ENCODE data around the gene NECTIN1.

Gene NECTIN1

DNA sequence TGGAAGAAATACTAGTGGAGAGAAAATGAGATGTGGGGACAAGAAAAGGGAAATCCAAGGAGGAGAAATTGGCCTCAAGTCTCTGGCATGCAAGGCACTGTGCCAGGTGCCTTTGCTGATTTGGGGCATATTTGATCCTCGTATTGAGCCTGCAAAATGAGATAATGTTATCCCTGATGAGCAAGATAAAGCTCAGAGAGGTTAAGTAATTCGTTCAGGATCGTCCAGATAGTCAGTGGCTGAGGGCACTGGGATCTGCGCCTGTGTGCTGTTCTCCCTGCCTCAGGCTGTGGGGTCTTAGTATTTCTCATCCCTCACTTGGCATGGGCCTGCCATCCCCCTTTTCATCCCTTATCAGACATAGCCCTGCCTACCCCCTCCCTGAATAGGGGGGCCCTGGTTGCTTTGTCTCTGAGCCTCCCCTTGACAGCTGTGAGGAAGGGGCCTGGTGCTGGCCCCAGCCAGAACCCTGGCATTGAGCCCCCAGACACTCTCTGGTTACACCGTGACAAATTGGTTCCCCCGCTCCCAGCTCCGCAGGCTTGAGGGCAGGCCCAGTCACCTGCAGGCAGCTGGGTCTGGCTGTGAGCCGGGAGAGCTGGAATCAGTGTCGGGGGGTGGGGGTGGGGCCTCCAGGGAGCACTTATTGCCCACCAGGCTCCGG, 85.7 kb downstream of the NECTIN1 start:
- no peak for DNase-seq (ENCODE audit: low read depth in 1 of 2, low spot score in 1 of 2)

DNA sequence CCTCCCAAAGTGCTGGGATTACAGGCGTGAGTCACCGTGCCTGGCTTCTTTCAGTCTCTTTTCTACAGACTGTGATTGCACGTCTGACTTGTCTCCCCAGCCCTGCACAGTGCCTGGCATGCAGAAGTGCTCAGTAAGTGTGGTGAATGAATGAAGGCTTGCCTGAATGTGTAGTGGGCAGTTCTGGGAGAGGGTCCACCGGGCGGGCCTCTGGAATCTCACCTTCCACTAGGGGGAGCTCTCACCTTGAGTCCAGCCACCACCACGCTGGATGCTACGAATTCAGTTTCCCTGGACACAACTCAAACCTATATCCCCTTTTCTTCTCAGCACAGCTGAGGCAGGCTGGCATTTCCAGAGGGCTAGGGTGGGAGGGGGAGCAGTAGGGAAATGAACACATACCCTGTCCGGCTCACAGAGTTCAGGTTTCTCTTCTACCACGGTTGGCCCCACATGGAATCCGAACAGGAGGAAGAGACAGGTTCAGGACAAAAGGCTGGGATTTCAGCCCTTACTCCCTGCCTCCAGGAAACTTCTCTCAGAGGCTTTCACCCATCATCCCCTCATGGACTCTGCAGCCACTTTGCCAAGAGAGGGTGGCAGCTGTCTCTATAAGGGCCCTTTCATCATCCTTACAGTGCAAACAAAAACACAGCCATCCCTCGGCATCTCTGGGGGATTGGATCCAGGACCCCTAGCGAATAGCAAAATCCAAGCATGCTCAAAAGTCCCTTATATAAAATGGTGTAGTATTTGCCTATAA, 86.8 kb downstream of the NECTIN1 start:
- DNase-seq (ENCODE audit: low read depth in 1 of 2, low spot score in 1 of 2) = no peak

DNA sequence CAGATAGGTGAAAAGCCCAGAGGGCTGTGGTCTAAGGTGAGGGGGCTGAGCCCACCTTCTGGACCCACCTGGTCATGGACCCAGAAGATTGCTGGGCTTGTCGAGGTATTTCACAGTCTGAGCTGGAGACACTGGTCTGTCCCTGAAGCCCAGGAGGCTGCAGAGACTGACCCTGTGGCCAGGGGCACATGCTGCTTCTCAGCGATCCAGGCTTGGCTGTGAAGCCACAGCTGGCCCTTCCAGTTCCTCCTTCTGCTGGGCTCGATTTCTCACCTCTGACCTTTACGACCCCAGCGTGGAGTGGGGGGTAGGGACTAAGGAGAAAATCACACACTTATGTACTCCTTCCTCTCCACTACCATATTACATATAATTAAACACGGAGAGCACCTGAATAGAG, 88.5 kb downstream of the NECTIN1 start:
- DNase-seq (ENCODE audit: low read depth in 1 of 2, low spot score in 1 of 2) = no peak

DNA sequence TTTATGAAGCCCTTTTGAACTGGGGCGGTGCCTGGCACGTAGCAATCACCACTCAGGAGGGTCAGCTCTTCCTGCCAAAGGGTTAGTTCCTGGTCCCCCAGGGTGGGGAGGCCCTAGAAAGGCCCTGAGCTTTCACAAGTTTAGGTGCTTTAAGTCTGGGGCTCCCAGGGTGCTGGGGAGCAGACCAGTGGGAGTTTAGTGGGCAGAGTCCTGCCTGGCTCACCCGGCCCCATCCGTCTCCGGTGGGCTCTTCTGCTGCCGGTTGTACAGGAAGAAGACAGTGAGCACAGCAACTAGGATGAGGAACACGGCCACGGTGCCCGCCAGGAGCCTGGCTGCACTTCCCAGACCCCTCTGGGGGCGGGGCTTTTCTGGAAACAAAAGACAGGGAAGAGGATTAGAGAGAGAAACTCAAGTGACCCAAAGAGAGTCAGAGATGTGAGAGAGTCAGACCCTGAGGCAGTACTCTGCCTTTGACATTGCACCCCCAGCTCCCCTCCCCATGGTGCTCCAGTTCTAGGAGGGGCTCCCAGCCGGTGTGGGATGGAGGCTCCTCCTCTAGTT, 89.3 kb downstream of the NECTIN1 start:
- DNase-seq (ENCODE audit: low read depth in 1 of 2, low spot score in 1 of 2) = no peak

DNA sequence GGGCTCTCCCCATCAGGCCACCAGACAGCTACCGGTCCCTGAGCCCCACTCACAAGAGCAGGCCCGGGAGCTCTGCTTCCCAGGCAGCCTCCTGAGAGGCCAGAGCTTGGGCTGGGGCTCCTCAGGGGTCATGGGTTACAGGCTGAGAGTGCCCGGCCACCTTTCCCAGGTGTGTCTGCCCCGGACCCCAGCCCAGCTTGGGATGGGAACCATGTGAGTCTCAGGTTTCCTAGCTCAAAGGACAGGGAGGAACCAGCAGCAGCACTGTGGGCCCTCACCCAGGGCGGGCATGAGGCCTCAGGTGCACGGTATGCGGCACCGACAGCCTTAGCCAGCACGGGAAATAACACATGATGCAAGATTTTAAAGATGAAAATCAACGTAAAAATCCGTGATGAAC, 90.1 kb downstream of the NECTIN1 start:
- no peak for DNase-seq (ENCODE audit: low read depth in 1 of 2, low spot score in 1 of 2)

DNA sequence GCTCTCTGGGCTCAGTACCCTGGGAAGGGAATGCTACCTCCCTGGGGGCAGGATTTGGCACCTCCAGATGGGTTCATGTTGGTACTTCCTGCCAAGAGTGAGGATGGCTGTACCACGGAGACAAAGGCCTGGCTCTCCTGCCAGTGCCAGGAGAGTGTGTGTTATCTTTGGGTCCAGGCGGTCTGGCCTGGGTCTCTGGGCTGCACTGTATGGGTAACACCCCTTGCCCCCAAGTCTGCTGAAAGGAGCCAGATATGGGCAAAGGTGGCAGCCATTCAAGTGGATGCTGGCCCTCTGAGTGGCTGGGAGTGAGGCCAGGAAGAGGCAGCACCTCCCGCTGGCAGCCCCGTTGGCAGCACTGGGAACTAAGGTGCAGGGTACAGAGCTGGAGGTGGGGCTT, 91.5 kb downstream of the NECTIN1 start:
- no peak for DNase-seq (ENCODE audit: low read depth in 1 of 2, low spot score in 1 of 2)

DNA sequence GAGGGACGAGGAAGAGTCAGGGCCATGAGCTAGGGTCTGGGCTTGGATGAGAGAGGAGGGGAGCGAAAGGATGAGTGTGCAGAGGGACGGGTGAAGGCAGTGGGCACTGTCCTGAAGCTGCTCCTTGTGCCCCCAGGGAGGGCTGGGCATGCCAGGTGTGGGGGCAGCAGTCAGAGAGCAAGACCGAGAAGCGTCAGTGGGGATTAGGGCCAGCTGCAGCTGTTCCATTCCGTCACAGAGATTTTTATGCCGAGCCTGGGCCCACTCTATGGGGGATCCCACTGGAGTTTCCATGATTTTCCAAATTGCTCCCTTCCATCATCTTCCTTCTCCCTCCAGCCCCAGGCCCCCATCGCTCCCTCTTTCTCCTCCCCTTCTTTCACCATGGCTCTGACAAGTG, 93.2 kb downstream of the NECTIN1 start:
- DNase-seq (ENCODE audit: low read depth in 1 of 2, low spot score in 1 of 2) = no peak

DNA sequence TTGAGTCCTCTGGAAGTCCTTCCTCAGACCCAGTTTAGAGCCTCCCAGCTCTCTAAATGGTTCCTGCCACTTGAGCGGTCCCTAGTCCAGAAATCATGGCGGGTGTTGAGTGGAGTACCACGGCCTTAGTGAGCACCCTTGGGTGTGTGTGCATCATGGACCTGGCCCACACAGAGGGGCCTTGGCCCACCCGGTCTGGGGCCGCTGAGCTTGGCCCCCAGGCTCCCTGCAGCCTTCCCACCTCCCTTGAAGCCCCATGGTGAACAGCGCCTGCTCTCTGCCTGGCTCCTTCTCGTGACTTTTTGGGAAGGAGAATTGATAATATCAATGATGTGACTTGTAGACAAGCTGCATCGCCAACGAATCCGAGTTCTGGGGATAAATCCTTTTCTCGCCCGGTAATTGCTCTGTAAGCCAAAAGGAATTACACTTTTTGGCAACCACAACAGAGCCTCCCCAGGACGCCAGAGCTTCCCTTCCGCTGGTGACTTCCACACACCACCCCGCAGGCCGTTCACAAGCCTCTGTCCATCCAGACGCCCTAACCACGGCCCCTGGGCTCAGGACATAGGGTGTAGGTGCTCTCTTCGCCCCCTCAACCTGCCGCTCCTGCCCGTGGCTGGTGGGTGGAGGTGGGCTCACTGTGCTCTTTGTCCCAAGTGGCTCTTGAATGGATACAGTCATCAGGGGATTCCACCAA, 93.8 kb downstream of the NECTIN1 start:
- no peak for DNase-seq (ENCODE audit: low read depth in 1 of 2, low spot score in 1 of 2)

DNA sequence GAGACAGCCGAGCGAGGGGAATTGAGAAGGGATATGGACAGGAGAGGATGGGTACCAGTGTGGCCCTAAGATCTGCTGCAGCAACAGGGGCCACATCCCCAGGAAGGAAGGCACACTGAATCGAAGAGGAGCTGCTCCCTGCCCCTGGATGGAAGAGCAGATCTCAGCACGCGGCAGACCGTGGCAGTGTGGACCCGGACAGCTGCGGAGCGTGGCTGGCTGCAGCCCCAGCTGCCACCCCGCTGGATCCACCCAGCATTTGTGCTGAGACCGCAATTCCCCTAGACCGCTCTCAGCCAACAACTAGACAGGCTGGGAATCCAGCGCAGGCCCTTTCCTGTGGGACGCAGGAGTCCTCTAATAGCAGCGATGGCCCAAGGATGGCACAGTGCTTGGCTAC, 94.7 kb downstream of the NECTIN1 start:
- DNase-seq (ENCODE audit: low read depth in 1 of 2, low spot score in 1 of 2) = no peak

DNA sequence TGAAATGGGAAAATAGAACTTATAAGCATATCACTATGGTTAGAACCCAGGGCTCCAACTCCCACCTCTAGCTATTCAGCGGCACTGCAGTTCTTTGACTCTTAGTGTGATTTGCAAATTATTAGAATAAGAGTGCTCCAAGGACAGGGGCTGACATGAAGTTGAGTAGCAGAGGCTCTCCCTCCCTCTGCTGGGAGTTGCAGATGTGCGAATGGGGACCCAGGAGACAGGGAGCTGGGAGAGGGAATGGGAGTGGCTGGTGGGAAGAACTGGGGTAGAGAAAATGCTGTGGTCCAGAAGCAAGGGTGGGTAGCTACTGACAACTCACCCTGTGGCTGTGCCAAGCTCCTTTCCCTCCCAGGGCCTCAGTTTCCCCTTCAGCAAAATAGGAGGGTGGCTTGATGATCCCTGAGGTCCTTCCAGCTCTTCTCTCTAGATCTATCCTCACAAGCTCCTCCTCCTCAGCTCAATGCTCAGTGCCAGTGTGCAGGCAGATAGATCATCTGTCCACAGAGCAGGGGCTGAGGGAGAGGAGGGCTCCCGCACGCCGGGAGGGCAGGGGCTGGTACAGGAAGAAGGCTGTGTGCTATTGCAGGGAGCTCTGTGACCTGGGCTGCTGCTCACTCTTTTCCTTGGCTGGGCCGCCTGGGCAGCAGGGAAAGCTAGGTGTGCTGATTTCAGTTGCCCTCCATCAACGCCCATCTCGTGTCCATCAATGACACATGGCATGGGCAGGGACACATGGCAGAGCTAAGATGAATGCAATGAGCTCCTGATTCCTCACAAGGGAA, 99.0 kb downstream of the NECTIN1 start:
- no peak for DNase-seq (ENCODE audit: low read depth in 1 of 2, low spot score in 1 of 2)

DNA sequence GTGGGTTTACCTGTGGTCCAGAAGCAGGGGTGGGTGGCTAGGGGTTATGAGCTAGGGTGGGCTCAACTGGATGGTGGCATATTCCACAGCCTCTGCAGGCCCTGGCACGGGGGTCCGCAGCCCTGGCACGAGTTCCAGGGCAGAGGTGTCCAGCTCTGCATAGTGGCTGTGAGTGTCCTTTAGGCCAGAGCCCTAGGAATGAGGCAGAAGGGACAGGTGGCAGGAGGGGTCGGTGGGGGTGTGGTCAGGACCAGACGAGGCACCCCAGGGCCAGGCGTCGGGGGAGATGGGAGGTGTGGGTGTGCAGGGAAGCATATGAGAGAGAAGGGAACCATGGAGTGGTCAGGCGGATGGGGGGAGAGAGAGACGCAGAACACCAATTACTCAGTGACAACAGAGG, 99.9 kb downstream of the NECTIN1 start:
- DNase-seq (ENCODE audit: low read depth in 1 of 2, low spot score in 1 of 2) = no peak

DNA sequence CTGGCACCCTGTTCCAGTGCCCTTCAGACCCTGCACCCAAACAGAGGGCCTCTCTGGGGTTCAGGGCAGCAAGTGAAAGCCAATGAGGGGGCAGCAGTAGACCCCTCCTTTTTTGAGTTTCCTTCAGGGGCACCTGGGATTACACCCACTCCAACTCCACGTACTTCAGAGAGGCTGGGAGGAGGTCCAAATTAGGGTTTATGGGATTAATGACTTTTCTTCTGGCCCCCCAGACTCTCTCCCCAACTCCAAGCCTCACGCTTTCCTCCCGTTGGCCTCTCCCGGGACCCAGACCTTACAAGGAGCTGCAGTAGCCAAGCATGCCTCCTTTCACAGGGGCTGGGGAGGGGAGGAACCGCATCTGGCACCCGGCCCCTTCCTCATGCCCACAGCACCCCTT, 101.7 kb downstream of the NECTIN1 start:
- DNase-seq (ENCODE audit: low read depth in 1 of 2, low spot score in 1 of 2) = no peak

DNA sequence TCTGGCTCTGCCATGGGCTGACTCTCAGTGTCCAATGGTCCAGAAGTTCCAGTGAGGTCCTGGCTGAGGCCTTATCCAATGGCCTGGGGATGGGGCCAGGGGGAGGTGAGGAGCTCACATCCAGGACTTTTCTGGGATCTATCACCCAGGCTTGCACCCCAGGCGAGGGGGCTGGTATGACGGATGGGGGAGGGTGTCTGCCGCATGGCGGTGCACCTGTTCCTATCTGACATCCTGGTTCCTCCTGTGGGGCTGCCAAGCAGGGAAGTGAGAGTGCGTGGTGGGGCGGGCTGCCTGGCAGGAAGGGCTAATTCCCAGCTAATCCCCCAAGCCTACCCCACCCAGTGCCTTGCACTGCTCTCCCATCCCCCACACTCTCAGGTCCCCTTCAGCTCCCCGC, 102.1 kb downstream of the NECTIN1 start:
- DNase-seq (ENCODE audit: low read depth in 1 of 2, low spot score in 1 of 2) = no peak

DNA sequence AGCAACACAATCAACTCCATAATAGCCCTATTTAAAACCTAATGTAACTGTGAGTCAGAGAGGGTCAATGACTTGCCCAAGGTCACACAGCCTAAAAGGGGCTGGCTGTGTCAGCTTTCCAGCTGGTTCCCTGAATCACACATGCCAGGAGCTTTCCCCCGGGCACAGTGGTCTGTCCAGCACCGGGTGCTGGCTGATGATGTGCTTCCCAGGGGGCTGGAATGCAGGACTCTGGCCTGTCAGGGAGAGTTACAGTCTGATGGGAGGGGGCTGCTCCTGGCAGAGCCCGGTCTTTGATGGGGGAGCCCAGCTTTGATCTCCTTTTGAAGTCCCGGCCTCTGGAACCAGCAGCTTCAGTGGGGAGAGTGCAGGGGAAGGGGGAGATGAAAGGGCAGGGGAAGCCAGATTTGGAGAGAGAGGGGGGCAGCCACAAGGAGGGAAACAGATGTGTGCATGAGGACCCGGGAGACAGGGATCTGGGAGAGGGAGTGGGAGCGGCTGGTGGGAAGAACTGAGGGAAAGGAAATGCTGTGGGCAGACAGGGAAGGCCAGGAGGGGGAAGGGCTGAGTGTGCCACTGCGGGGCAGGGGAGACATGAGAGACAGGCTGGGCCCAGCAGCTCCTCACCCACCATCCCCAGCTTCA, 102.7 kb downstream of the NECTIN1 start:
- DNase-seq (ENCODE audit: low read depth in 1 of 2, low spot score in 1 of 2) = no peak

DNA sequence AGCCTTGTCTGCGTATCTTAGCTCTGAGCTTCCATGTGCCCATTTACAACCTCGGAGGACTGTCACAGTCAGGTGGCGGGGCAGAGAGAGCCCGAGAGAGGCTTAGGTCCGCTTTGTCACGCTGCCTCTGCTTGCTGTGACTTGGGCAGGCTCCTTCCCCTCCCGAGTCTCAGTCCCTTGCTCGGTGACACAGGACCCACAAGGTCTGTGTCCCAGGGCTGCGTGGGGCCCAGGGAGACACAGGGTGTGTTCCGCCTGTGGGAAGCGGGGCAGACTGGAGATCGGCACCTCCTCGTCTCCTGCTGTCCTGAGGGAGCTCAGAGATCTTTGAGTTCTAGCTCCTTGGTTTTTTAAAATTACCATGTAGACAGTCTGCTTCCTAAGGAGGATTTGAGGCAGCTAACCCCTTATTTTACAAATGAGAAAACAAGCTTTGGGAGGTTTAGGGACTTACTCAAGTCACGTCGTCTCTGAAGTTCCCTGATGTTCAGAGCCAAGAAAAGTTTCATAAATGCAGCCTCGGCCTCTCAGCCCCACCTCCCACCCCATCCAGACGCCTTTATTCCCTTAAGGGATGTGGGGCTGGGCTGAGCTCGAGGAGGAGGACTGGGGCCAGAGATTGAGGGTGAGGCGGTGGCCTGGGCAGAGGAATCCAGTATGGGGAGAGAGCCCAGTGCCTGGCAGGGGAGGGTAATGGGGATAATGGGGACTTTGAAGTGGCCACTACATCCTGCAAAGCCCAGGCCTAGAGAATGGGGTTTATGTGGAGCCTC, 103.6 kb downstream of the NECTIN1 start:
- no peak for DNase-seq (ENCODE audit: low read depth in 1 of 2, low spot score in 1 of 2)

DNA sequence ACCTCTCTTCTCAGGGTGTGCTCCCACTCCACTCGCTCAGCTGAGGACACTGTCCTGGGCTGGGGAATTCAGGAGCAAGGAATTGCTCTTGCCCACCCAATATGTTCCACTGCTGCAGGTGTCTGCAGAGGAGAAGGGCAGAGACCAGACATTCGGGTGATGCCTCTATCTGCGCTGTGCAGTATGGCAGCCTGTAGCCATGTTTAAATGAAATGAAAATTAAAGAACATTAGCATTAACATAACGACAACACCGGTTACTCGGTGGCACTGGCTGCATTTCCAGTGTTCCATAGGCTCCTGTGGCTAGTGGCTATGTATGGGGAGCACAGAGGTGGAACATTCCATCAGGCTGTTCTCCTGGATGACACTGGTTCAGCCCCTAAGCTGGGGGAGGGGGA, 104.4 kb downstream of the NECTIN1 start:
- no peak for DNase-seq (ENCODE audit: low read depth in 1 of 2, low spot score in 1 of 2)

DNA sequence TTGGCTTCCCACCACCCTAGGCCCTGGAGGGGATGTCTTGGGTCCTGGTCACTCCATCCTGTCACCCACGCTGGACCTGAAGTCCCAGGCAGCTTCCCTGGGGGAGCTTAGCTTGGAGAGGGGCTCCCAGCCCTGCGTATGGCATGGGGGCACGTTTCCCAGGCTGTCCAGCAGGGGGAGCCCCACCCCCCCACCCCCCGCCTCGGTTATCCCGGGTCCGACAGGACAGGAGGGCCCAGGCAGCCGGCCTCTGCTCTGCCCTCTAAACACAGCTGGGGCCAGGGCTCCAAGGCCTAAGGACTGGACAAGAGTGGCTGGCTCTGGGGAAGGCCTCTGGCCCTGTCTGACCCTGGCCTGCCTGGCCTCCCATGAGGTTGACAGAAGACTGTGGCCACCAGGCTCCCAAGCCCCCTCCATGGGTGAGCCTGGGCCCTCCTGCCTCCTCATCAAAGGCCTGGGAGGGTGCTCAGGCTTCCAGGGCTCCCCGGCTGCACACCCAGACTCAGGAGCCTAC, 104.8 kb downstream of the NECTIN1 start:
- no peak for DNase-seq (ENCODE audit: low read depth in 1 of 2, low spot score in 1 of 2)

DNA sequence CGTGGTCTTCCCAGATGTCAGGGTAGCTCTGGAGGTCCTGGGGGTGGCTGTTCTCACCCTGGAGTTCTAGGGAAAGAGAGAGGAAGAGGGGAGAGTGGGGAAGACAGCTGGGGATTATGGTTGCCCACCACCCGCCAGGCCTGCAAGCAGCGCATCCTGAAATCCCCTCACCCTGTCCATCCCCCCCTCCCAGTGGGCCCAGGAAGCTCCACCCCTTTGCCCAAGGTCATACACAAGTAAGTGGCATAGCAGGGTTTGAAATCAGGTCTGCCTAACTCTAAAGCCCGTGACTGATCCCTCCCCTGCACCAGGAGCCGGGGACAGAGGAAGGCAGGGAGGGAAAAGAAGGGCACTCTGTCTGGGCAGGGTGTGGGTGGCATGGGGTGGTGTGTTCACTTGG, 105.3 kb downstream of the NECTIN1 start:
- DNase-seq (ENCODE audit: low read depth in 1 of 2, low spot score in 1 of 2) = no peak

DNA sequence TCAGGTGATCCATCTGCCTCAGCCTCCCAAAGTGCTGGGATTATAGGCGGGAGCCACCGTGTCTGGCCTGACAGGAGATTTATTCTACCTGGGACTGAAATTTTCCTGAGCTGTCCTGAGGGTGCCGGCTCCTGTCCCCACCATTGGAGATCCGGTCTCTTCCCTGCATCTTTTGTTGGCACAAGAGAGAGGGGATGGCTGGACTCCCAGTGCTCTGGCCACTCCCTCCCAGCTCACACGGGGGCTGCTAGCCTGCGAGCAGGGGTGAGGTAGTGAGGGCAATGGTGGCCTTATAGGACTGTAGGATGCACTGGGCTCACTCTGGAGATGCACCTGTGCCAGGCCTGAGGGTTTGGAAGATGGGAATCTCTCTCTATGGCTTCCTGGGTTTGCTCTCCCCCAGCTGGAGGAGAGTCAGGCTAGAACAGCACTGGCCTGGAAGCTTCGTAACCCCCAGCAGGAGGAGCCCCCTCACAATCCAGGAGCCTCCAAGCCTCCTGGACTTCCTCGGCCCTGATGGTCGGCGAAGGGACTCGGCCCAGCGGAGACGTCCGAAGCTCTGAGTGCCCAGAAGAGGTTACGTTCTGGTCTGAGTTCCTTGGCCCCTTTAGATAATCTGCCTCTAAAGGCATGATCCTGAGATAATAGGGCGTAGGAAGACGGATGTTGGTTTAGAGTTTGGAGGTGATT, 106.4 kb downstream of the NECTIN1 start:
- no peak for DNase-seq (ENCODE audit: low read depth in 1 of 2, low spot score in 1 of 2)
